ENCODE measurements around the gene MFAP2.

MFAP2 gene

GRCh38 chr1:16979475-16980327 is 719 bp downstream of the MFAP2 start:
- in situ Hi-C loops (cut with HindIII; ENCODE audit: low sequenced_read_pairs), result no loop called here
- no peak for DNase-seq (ENCODE audit: low read depth)
- TF ChIP-seq CTCF (IDR thresholded peaks at IDR 0.05; ENCODE audit: low read depth, low read length, missing control alignments), result no peak
- H3K4me3 ChIP-seq (ENCODE audit: low read depth, low read length), result peak overlapping the region; percentile 57

GRCh38 chr1:16978567-16979474 is 1.6 kb downstream of the MFAP2 start:
- DNase-seq (ENCODE audit: low read depth), result peak; percentile 80
- in situ Hi-C loops (cut with HindIII; ENCODE audit: low sequenced_read_pairs), result no loop called here
- peak overlapping the region; percentile 57 for H3K4me3 ChIP-seq (ENCODE audit: low read depth, low read length)
- no peak for TF ChIP-seq CTCF (IDR thresholded peaks at IDR 0.05; ENCODE audit: low read depth, low read length, missing control alignments)

GRCh38 chr1:16978139-16978538 is 2.3 kb downstream of the MFAP2 start:
- DNase-seq (ENCODE audit: low read depth), result no peak
- H3K4me3 ChIP-seq (ENCODE audit: low read depth, low read length), result peak overlapping the region; percentile 57
- no peak for TF ChIP-seq CTCF (IDR thresholded peaks at IDR 0.05; ENCODE audit: low read depth, low read length, missing control alignments)
- in situ Hi-C loops (cut with HindIII; ENCODE audit: low sequenced_read_pairs), result no loop called here

GRCh38 chr1:16977377-16977776 is 3.0 kb downstream of the MFAP2 start:
- H3K4me3 ChIP-seq (ENCODE audit: low read depth, low read length), result no peak overlapping the region
- TF ChIP-seq CTCF (IDR thresholded peaks at IDR 0.05; ENCODE audit: low read depth, low read length, missing control alignments), result no peak
- in situ Hi-C loops (cut with HindIII; ENCODE audit: low sequenced_read_pairs), result no loop called here
- no peak for DNase-seq (ENCODE audit: low read depth)

GRCh38 chr1:16976966-16977365 is 3.5 kb downstream of the MFAP2 start:
- DNase-seq (ENCODE audit: low read depth), result no peak
- in situ Hi-C loops (cut with HindIII; ENCODE audit: low sequenced_read_pairs), result no loop called here
- no peak overlapping the region for H3K4me3 ChIP-seq (ENCODE audit: low read depth, low read length)
- no peak for TF ChIP-seq CTCF (IDR thresholded peaks at IDR 0.05; ENCODE audit: low read depth, low read length, missing control alignments)

- DNase-seq (ENCODE audit: low read depth), result no peak
- in situ Hi-C loops (cut with HindIII; ENCODE audit: low sequenced_read_pairs), result no loop called here
- no peak overlapping the region for H3K4me3 ChIP-seq (ENCODE audit: low read depth, low read length)
- TF ChIP-seq CTCF (IDR thresholded peaks at IDR 0.05; ENCODE audit: low read depth, low read length, missing control alignments), result no peak
Measured at GRCh38 chr1:16975838-16976237, 4.6 kb downstream of the MFAP2 start.
